VCaP (cell line): ENCODE data around the gene PCGF1.

Experiments
- H3K27ac ChIP-seq: fragments of 450-650 bp; 2 replicates; pipeline ENCODE4 v1.5.1; 2017
- TF ChIP-seq, protein P1 (sequence below): fragments of 450-650 bp; conservative IDR thresholded peaks from 2 replicates; pipeline ENCODE4 v1.5.1; 2017; ENCODE audit warnings: mild to moderate bottlenecking, moderate library complexity

PCGF1 gene

DNA sequence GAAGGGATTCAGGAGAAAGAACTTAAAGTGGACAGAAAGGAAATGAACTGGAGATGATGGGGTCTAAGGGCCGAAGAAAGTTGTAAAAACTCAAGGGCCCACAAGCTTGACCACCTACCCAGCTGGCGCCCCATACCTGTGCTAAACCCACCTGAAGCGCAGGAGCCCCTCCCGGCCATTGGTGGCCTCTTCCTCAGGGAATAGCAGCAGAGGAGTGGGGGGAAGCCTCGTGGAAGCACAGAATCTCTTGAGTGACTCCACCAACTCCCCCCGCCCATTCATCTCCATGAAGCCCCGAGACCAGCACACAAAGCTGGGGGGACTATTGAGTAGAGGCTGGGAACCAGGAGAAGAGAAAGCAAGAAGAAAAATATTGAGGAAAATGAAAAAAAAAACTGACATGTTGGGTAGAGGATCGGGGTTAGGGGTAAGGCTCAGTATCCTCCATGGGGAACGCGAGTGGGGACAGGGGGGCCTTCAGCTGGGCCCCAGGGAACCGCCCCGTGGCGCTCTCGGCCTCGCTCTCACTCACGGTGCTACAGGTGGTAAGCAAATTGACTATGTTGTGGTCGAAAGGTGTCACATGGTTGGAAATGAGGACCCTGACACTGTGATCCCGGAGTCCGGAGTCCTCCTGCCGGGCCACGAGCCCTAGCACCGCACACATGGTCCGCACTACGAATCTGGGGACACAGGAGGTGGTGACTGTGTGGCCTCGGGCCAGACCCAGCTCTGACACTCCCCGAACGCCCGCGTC is 21.3 kb upstream of the PCGF1 start:
- peak overlapping the region; percentile 88 for H3K27ac ChIP-seq

DNA sequence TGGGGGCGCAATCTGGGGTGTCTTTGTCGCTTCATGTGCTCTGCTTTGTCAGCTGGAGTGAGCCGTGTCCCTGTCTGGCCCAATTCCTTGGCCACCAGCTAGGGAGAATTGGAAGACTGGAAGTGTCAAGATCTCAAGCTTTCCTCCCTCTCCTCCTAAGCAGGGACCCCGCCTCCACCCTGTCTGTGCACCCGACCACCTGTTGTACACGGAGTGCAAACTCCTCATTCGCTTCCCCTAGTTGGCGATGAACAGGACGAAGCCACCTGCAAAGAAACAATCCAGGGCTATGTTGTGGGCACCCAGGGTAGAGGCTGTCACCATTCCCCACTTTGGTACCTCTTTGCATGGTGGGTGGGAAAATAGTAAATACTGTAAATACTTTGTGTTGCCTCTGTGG is 20.2 kb upstream of the PCGF1 start:
- TF ChIP-seq, protein P1, sequence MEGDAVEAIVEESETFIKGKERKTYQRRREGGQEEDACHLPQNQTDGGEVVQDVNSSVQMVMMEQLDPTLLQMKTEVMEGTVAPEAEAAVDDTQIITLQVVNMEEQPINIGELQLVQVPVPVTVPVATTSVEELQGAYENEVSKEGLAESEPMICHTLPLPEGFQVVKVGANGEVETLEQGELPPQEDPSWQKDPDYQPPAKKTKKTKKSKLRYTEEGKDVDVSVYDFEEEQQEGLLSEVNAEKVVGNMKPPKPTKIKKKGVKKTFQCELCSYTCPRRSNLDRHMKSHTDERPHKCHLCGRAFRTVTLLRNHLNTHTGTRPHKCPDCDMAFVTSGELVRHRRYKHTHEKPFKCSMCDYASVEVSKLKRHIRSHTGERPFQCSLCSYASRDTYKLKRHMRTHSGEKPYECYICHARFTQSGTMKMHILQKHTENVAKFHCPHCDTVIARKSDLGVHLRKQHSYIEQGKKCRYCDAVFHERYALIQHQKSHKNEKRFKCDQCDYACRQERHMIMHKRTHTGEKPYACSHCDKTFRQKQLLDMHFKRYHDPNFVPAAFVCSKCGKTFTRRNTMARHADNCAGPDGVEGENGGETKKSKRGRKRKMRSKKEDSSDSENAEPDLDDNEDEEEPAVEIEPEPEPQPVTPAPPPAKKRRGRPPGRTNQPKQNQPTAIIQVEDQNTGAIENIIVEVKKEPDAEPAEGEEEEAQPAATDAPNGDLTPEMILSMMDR: no peak
- H3K27ac ChIP-seq: no peak overlapping the region

More for the DNA sequence above, 21.3 kb upstream of the PCGF1 start:
- TF ChIP-seq, protein P1: no peak

DNA sequence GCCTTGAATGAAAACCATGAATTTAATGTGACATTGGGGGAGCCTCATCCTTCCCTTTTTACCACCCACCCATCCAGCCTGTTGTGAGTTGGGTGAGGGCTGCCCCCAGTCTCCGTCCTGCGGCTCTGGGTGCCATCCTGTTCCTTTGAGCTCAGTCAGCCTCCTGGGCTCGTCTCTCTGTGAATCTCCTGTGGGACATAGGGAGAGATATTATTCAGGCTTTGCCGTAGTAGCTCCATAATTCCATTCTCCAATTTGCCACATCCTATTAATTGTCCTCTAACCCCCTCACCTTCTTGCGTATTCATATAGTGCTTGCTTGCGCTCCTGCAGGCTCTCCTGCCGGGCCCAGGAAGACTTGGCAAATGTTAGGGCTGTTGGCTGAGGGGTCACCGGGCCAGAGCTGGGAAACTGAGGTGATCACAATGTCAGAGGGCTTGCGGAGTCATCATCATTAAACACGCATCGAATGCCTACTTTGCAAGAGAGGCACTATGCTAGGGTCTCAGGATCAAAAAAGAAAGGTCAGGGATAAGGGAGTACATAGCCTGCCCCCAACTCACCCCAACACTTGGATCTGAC is 19.2 kb upstream of the PCGF1 start:
- H3K27ac ChIP-seq: no peak overlapping the region
- TF ChIP-seq, protein P1: no peak

DNA sequence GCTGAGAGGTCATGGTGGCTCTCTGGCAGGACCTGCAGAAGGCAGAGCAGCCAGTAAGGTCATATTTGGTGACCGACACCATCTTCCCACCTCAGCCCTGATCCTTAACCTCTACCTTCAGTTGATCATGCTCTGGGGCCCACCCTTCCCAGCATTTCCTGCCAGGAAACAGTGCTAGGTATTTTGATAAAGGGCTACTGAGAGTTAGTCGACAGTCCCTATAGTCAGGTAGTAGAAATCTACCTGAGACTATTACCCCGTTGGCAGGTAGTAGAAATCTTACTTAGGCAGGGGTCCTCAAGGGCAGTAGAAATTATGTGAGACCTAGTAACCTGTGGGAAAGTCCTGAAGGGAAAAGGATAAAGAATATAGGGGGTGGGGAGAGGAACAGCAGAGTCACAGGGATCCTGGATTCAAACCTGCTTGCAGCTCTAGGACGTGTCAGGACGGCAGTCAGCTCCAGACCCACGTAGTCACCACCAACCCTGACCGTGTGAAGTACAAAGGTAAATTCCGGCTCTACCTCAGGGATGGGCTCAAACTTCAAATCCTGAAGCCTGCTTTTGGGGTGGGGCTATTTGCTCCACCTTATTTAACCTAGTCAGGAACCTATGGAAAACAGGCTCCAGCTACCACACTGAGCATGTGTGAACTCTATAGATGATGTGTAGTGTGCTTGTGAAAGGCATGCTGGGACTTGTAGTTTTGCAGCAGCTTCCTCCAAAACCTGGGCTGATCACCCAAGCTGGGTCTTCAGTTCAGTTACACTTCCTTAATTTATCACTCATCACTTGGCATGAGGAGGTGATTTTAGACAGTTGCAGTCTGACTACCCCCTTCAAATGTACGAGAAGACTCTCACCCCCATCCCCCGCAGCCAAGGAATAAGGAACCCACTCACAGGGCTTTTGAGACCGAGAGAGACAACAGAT is 18.5 kb upstream of the PCGF1 start, which contains the start of gene DQX1:
TSS of gene DQX1 (minus strand) at position 515 of the 932 bp plus-strand sequence. CDS start at position 13, 502 bp downstream.
- TF ChIP-seq, protein P1: no peak
- no peak within 1 kb of the TSS for H3K27ac ChIP-seq

DNA sequence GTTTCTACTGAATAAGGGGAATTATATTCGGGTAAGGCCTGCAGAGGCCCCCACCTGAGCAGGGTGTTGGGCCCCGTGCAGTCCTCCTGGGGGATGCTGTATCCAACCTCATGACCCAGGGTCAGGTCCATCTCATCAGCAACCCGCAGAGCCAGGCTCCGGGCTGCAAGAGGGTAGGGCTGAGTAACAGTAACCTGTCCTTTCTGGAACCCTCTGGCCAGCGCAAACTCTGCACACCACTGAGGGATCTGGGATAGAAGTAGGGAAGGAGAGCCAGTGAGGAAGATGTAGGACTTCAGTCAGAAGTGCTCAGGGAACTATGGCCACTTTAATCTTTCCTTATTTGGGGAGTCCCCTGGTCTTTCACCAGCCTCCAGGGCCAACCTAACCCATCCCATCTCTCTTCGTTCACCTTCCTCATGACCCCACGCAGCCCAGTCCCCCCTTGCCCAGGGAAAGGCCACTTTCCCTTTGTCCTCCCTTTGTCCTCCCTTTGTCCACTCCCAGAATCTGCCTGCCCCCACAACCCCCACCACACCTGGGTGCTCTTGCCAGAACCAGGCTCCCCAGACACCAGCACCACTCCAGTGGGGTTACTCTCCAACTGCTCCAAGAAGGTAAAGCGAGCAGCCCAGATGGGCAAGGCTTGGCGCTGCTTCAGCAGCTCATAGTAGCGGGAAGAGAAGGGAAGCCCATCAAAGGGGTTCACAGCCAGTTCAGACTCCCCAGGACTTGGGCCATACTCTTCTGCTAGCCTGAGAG is 17.6 kb upstream of the PCGF1 start:
- H3K27ac ChIP-seq: no peak overlapping the region
- TF ChIP-seq, protein P1: no peak

DNA sequence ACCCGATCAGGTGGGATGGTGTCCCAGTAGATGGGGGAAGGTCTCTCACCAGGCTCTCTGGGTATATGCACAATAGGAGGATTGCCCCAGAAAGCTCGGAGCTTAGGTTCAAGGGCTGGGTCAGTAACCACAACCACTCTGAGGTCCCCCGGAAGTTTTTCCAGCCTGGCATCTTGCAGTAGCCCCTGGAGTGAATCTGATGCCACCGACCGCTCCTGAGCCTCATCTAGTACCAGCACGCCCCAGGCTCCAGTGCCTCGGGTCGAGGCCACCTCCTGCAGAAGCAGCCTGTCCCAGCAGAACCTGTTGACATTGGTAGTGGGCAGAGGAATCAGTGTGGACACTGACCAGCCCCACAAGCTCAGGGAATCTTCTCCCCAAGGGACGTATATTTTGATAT is 16.5 kb upstream of the PCGF1 start:
- H3K27ac ChIP-seq: no peak overlapping the region
- TF ChIP-seq, protein P1: no peak
